SK-N-MC (cell line): ENCODE results near the gene GOLIM4.

Experiments
- EZH2 ChIP-seq: fragments of 200-600 bp; sonication (generic); IDR thresholded peaks from one replicate; pipeline ENCODE4 v1.6.1; 2017; ENCODE audit warnings: antibody characterized with exemption
- FOXP2 ChIP-seq: optimal IDR thresholded peaks from 2 replicates; pipeline ENCODE3; 2011; ENCODE audit warnings: mild to moderate bottlenecking, moderate library complexity; ENCODE audit not compliant: insufficient read depth; ENCODE audit errors: extremely low read length, control extremely low read depth
- POLR2AphosphoS5 ChIP-seq: IDR thresholded peaks from 2 replicates; pipeline ENCODE4 v1.6.1; 2012; ENCODE audit warnings: mild to moderate bottlenecking, low read depth, low read length, borderline replicate concordance

DNA sequence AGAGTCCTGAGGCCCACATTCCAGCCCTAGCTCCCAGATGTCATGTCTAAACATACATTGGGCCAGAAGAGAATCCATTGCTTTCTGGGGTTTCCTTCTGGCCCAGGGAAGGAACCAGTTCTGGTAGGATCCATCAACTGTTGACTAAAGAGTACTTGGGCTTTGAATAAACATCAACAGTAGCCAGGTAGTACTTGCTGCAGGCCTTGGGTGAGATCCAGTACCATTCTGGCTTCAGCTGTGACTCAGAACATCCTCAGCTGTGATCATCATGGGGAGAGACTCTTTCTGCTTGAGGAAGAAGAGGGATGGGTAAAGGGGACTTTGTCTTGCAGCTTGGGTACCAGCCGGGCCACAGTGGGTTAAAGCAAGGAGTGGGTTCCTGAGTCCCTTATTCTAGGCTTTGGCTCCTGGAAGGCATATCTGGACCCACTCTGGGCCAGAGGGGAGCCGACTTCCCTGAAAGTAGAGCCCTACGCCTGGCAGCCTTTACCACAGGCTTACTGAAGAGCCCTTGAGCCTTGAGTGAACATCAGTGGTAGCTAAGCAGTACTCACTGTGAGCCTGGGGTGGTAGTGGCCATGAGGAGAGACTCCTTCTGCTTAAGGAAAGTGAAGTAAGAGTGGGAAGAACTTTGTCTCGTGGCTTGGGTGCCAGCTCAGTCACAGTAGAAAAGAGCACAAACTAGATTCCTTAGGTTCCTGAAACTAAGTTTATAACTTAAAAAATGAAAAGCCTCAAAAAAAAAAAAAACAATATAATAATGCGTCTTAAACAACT is 128.3 kb downstream of the GOLIM4 start:
- TF ChIP-seq EZH2 = no peak
- TF ChIP-seq POLR2AphosphoS5 = no peak
- no peak for TF ChIP-seq FOXP2
